Spleen (tissue), 7 donors: ENCODE measurements around the gene DISP2.

Source experiments
- CTCF ChIP-seq, 11 experiments: fragments of 200-600 bp in 7 of 11; fragments of 450-650 bp in 4 of 11; sonication (generic) in 4 of 11; IDR thresholded peaks in 8 of 11; conservative IDR thresholded peaks in 3 of 11; 1 replicate in 7 of 11; 2 replicates in 4 of 11; pipeline versions ENCODE4 v1.4.0 to v1.8.0; 2016 to 2021; ENCODE audit warnings: antibody characterized with exemption in 11 of 11, inconsistent platforms in 4 of 11, mild to moderate bottlenecking in 1 of 11
- POLR2A ChIP-seq, 3 donors: fragments of 450-650 bp; IDR thresholded peaks; one replicate each; pipeline ENCODE4 v1.5.1; 2017; ENCODE audit warnings: antibody characterized with exemption in 3 of 3, mild to moderate bottlenecking in 1 of 3
- POLR2AphosphoS5 ChIP-seq, 3 donors: sonication (generic); formaldehyde crosslinking; IDR thresholded peaks; one replicate each; pipeline ENCODE4 v1.5.1; 2017; ENCODE audit warnings: antibody characterized with exemption in 3 of 3
- donor health status: DM: no; HTN: no; CAD: no; lungs with moderate emphysema.
- donor health status: DM: no; HTN: no; CAD: no.
- donor health status: DM: no; HTN: no; CAD: no.

- TF ChIP-seq CTCF (IDR thresholded peaks at IDR 0.05 in 8 of 11, conservative IDR thresholded peaks at IDR 0.05 in 3 of 11), result no peak
- TF ChIP-seq POLR2A (IDR thresholded peaks at IDR 0.05), result no peak
- no peak for TF ChIP-seq POLR2AphosphoS5 (IDR thresholded peaks at IDR 0.05)
Measured at GRCh38 chr15:40353697-40354096, 4.3 kb upstream of the DISP2 start.
